OCI-LY7 (cell line): ENCODE measurements around the gene EIF3F. TPM values are rescaled to one million over a fixed set of nuclear protein-coding genes. Genes with fewer than 3 reads are reported as not detected.

Experiments used
- BruUV-seq: library from RNA; stranded (reverse); fragments of 400-500 nt; replicated peaks from 2 replicates; lab custom pipeline; 2021; lab: Mats Ljungman, UMichigan
- CTCF ChIA-PET: fragments of 300-600 bp; sonication (Branson Sonifier 250); formaldehyde crosslinking; loops from one replicate; lab custom pipeline; 2022; ENCODE audit warnings: antibody characterized with exemption; ENCODE audit not compliant: unreplicated experiment; lab: Charles Lee
- POLR2A ChIA-PET: fragments of 300-600 bp; sonication (Branson Sonifier 250); formaldehyde crosslinking; loops from one replicate; lab custom pipeline; 2022; ENCODE audit warnings: antibody characterized with exemption; lab: Charles Lee
- DNase-seq: peaks from one replicate; pipeline ENCODE4 v3.0.0-alpha.2; 2015; ENCODE audit warnings: low spot score
- H2AFZ ChIP-seq: fragments of 200-600 bp; sonication (generic), shearing (Covaris generic); 2 replicates; pipeline ENCODE4 v1.6.1; 2014; ENCODE audit warnings: mild to moderate bottlenecking, antibody characterized with exemption, low read length, moderate library complexity
- H3K27ac ChIP-seq: fragments of 200-600 bp; sonication (generic); 2 replicates; pipeline ENCODE4 v1.5.1; 2014; ENCODE audit warnings: mixed run types, low read depth, mild to moderate bottlenecking, moderate library complexity, low read length, inconsistent platforms; ENCODE audit not compliant: poor library complexity, severe bottlenecking
- H3K36me3 ChIP-seq: fragments of 200-600 bp; sonication (generic); 2 replicates; pipeline ENCODE4 v1.6.1; 2014; ENCODE audit warnings: mild to moderate bottlenecking, antibody characterized with exemption, low read length, moderate library complexity, mixed read lengths; ENCODE audit not compliant: insufficient read depth
- H3K4me1 ChIP-seq: fragments of 200-600 bp; sonication (generic); 2 replicates; pipeline ENCODE4 v1.5.1; 2014; ENCODE audit warnings: mild to moderate bottlenecking, low read length; ENCODE audit not compliant: insufficient read depth, poor library complexity, severe bottlenecking
- H3K4me2 ChIP-seq: fragments of 200-600 bp; sonication (generic); 2 replicates; pipeline ENCODE4 v1.6.1; 2014; ENCODE audit warnings: mild to moderate bottlenecking, low read length
- H3K4me3 ChIP-seq: fragments of 200-600 bp; sonication (generic); 2 replicates; pipeline ENCODE4 v1.5.1; 2014; ENCODE audit warnings: mild to moderate bottlenecking, low read depth, low read length; ENCODE audit not compliant: poor library complexity, severe bottlenecking
- H3K79me2 ChIP-seq: fragments of 200-600 bp; sonication (generic); 2 replicates; pipeline ENCODE4 v1.6.1; 2016; ENCODE audit warnings: low read depth, mild to moderate bottlenecking, low read length, moderate library complexity, mixed read lengths; ENCODE audit not compliant: insufficient read depth
- H3K9me2 ChIP-seq: fragments of 200-600 bp; sonication (generic); 2 replicates; pipeline ENCODE4 v1.6.1; 2016; ENCODE audit warnings: mild to moderate bottlenecking, low read length, mixed read lengths; ENCODE audit not compliant: insufficient read depth
- H3K9me3 ChIP-seq: fragments of 200-600 bp; sonication (generic); 2 replicates; pipeline ENCODE4 v1.6.1; 2014; ENCODE audit warnings: mild to moderate bottlenecking, mixed run types, low read length, mixed read lengths
- H4K20me1 ChIP-seq: fragments of 200-600 bp; sonication (generic); 2 replicates; pipeline ENCODE4 v1.6.1; 2014; ENCODE audit warnings: mild to moderate bottlenecking, antibody characterized with exemption, low read length, moderate library complexity, mixed read lengths; ENCODE audit not compliant: insufficient read depth
- CTCF ChIP-seq: fragments of 200-600 bp; sonication (generic); conservative IDR thresholded peaks from 2 replicates; pipeline ENCODE4 v1.5.1; 2014; ENCODE audit warnings: mild to moderate bottlenecking, antibody characterized with exemption, low read length, moderate library complexity, mixed read lengths
- EZH2phosphoT487 ChIP-seq: fragments of 200-600 bp; sonication (generic); IDR thresholded peaks from 2 replicates; pipeline ENCODE4 v1.6.1; 2018; ENCODE audit warnings: low read depth, borderline replicate concordance, mild to moderate bottlenecking, mixed run types, antibody characterized with exemption, low read length, moderate library complexity, mixed read lengths
- intact Hi-C: fragments of 100-400 bp; cut with micrococcal nuclease; formaldehyde crosslinking; loops from one replicate; pipeline ENCODE4 v1.10.0; 2022; ENCODE audit not compliant: unreplicated experiment
- total RNA-seq, 2 experiments: library from RNA; depleted of rRNA in 1 of 2; stranded (reverse); fragments of >200 nt in 1 of 2; shearing (Covaris generic) in 1 of 2; gene quantifications; 2 replicates each; pipeline ENCODE4 v1.2.3, GENCODE V29; 2014 to 2022

EIF3F gene
- total RNA-seq, 2 experiments from 2014 or later, result 367 to 376 TPM

- no peaks in the 10 kb centered on the region for H4K20me1 ChIP-seq
- no peak overlapping the region for H3K4me2 ChIP-seq
- no peaks in the 10 kb centered on the region for H3K4me1 ChIP-seq
- H2AFZ ChIP-seq, result no peak overlapping the region
- BruUV-seq, result no TSS peak
- H3K36me3 ChIP-seq, result no peaks in the 10 kb centered on the region
- intact Hi-C loops, result no loop called here
- TF ChIP-seq CTCF (no peak), EZH2phosphoT487 (no peak)
- no peaks in the 10 kb centered on the region for H3K9me2 ChIP-seq
- no peak overlapping the region for H3K27ac ChIP-seq
- ChIA-PET POLR2A (no interaction called here), CTCF (no interaction called here)
- no peaks in the 10 kb centered on the region for H3K79me2 ChIP-seq
- no peak for DNase-seq
- no peak overlapping the region for H3K4me3 ChIP-seq
- H3K9me3 ChIP-seq, result no peaks in the 10 kb centered on the region
Observed at GRCh38 chr11:8043756-8044155, 56.6 kb downstream of the EIF3F start.

- Histone ChIP-seq H3K4me1 (no peaks in the 10 kb centered on the region), H4K20me1 (no peaks in the 10 kb centered on the region), H3K9me2 (no peaks in the 10 kb centered on the region), H3K4me2 (no peak overlapping the region), H3K9me3 (no peaks in the 10 kb centered on the region), H2AFZ (no peak overlapping the region), H3K79me2 (no peaks in the 10 kb centered on the region), H3K27ac (no peak overlapping the region), H3K4me3 (no peak overlapping the region), H3K36me3 (no peaks in the 10 kb centered on the region)
- CTCF ChIA-PET, result no interaction called here
- DNase-seq, result no peak
- POLR2A ChIA-PET, result no interaction called here
- TF ChIP-seq EZH2phosphoT487 (no peak), CTCF (no peak)
- intact Hi-C loops, result no loop called here
- BruUV-seq, result no TSS peak
Observed at GRCh38 chr11:8045839-8046238, 58.7 kb downstream of the EIF3F start.

- Histone ChIP-seq H3K9me3 (no peaks in the 10 kb centered on the region), H4K20me1 (no peaks in the 10 kb centered on the region), H3K9me2 (no peaks in the 10 kb centered on the region), H3K4me2 (no peak overlapping the region), H3K27ac (no peak overlapping the region), H3K36me3 (no peaks in the 10 kb centered on the region), H3K79me2 (no peaks in the 10 kb centered on the region), H3K4me1 (no peaks in the 10 kb centered on the region), H3K4me3 (no peak overlapping the region), H2AFZ (no peak overlapping the region)
- no peak for TF ChIP-seq CTCF
- no peak for TF ChIP-seq EZH2phosphoT487
- no peak for DNase-seq
- POLR2A ChIA-PET, result no interaction called here
- no TSS peak for BruUV-seq
- intact Hi-C loops, result no loop called here
- CTCF ChIA-PET, result no interaction called here
Observed at GRCh38 chr11:8047382-8047781, 60.2 kb downstream of the EIF3F start.
